ENCODE data around the gene AP1G1. TPM values are rescaled to one million over a fixed set of nuclear protein-coding genes. Genes with fewer than 3 reads are reported as not detected.
"Not testable (repeated sequence)": the region's sequence is repeated elsewhere in the genome, so short reads cannot be mapped to it uniquely, and the experiment has no call there.

AP1G1 gene
- total RNA-seq, 1 experiment from 2014 or later = 78.4 TPM

GRCh38 chr16:71810155-71810530, 1.5 kb upstream of the AP1G1 start:
- not testable (repeated sequence) for DNase-seq (ENCODE audit: low read depth)

- DNase-seq (ENCODE audit: low read depth) = peak; percentile 36
Measured at GRCh38 chr16:71807905-71808592, 585 bp downstream of the AP1G1 start.

- no peak for DNase-seq (ENCODE audit: low read depth)
Measured at GRCh38 chr16:71803305-71803690, 5.3 kb downstream of the AP1G1 start.

GRCh38 chr16:71796501-71797097, 12.0 kb downstream of the AP1G1 start:
- no peak for DNase-seq (ENCODE audit: low read depth)

GRCh38 chr16:71794943-71795342, 13.7 kb downstream of the AP1G1 start:
- no peak for DNase-seq (ENCODE audit: low read depth)

GRCh38 chr16:71794018-71794417, 14.6 kb downstream of the AP1G1 start:
- DNase-seq (ENCODE audit: low read depth) = no peak

- no peak for DNase-seq (ENCODE audit: low read depth)
Measured at GRCh38 chr16:71792176-71792575, 16.5 kb downstream of the AP1G1 start.

- DNase-seq (ENCODE audit: low read depth) = not testable (repeated sequence)
Measured at GRCh38 chr16:71790329-71790728, 18.3 kb downstream of the AP1G1 start.

- DNase-seq (ENCODE audit: low read depth) = no peak
Measured at GRCh38 chr16:71789136-71789535, 19.5 kb downstream of the AP1G1 start.

- DNase-seq (ENCODE audit: low read depth) = no peak
Measured at GRCh38 chr16:71788578-71788977, 20.1 kb downstream of the AP1G1 start.

GRCh38 chr16:71785143-71785542, 23.5 kb downstream of the AP1G1 start:
- not testable (repeated sequence) for DNase-seq (ENCODE audit: low read depth)

- DNase-seq (ENCODE audit: low read depth) = no peak
Measured at GRCh38 chr16:71784093-71784492, 24.5 kb downstream of the AP1G1 start.

- peak; percentile 49 for DNase-seq (ENCODE audit: low read depth)
Measured at GRCh38 chr16:71781741-71782140, 26.9 kb downstream of the AP1G1 start.

- DNase-seq (ENCODE audit: low read depth) = no peak
Measured at GRCh38 chr16:71780521-71781089, 28.0 kb downstream of the AP1G1 start.

GRCh38 chr16:71778780-71779179, 29.9 kb downstream of the AP1G1 start:
- DNase-seq (ENCODE audit: low read depth) = no peak

GRCh38 chr16:71777329-71777728, 31.3 kb downstream of the AP1G1 start:
- no peak for DNase-seq (ENCODE audit: low read depth)

- DNase-seq (ENCODE audit: low read depth) = no peak
Measured at GRCh38 chr16:71775949-71776348, 32.7 kb downstream of the AP1G1 start.

GRCh38 chr16:71771571-71771970, 37.1 kb downstream of the AP1G1 start:
- peak; percentile 13 for DNase-seq (ENCODE audit: low read depth)

- no peak for DNase-seq (ENCODE audit: low read depth)
Measured at GRCh38 chr16:71769222-71769621, 39.4 kb downstream of the AP1G1 start.

GRCh38 chr16:71767060-71767900, 41.4 kb downstream of the AP1G1 start:
- DNase-seq (ENCODE audit: low read depth) = no peak

- peak; percentile 26 for DNase-seq (ENCODE audit: low read depth)
Measured at GRCh38 chr16:71762186-71762585, 46.4 kb downstream of the AP1G1 start.

GRCh38 chr16:71761097-71761496, 47.5 kb downstream of the AP1G1 start:
- no peak for DNase-seq (ENCODE audit: low read depth)

Data from M059J (cell line).